Kidney epithelial cell (primary cell): ENCODE measurements around the gene WNT10A. TPM values are rescaled to one million over a fixed set of nuclear protein-coding genes. Genes with fewer than 3 reads are reported as not detected.

Source experiments
- DNase-seq: peaks from one replicate; pipeline ENCODE4 v3.0.0-alpha.2; 2010; ENCODE audit warnings: low read depth
- H3K27me3 ChIP-seq: 2 replicates; pipeline ENCODE4 v1.6.0; 2011; ENCODE audit warnings: low read length; ENCODE audit not compliant: control insufficient read depth, insufficient read depth
- H3K36me3 ChIP-seq: 2 replicates; pipeline ENCODE4 v1.5.1; 2011; ENCODE audit warnings: low read length; ENCODE audit not compliant: control insufficient read depth, insufficient read depth
- H3K4me3 ChIP-seq: 2 replicates; pipeline ENCODE4 v1.5.1; 2011; ENCODE audit warnings: low read depth, mild to moderate bottlenecking, control low read depth, low read length
- CTCF ChIP-seq: IDR thresholded peaks from 2 replicates; pipeline ENCODE4 v1.5.1; 2011; ENCODE audit warnings: mild to moderate bottlenecking, moderate library complexity, low read length, control low read depth, inconsistent platforms; ENCODE audit not compliant: insufficient read depth, poor library complexity, severe bottlenecking
- total RNA-seq: library from RNA; depleted of rRNA; stranded (reverse); fragments of >200 nt; gene quantifications from 2 replicates; pipeline ENCODE4 v1.2.3, GENCODE V29; 2015

Gene WNT10A
- total RNA-seq, 1 donor from 2014 or later = 7.1 TPM

- no peak for TF ChIP-seq CTCF
- Histone ChIP-seq H3K36me3 (no peaks in the 10 kb centered on the region), H3K4me3 (no peak overlapping the region), H3K27me3 (peaks cover 12% of the 10 kb centered on the region)
- no peak for DNase-seq
These were observed 18.5 kb downstream of the WNT10A start for GRCh38 chr2:218899147-218899546.

GRCh38 chr2:218902427-218902826 is 21.8 kb downstream of the WNT10A start:
- peaks cover 12% of the 10 kb centered on the region for H3K27me3 ChIP-seq
- H3K36me3 ChIP-seq = no peaks in the 10 kb centered on the region
- TF ChIP-seq CTCF = no peak
- DNase-seq = no peak
- no peak overlapping the region for H3K4me3 ChIP-seq

- DNase-seq = no peak
- TF ChIP-seq CTCF = no peak
- Histone ChIP-seq H3K27me3 (peaks cover 4% of the 10 kb centered on the region), H3K36me3 (no peaks in the 10 kb centered on the region), H3K4me3 (no peak overlapping the region)
These were observed 23.5 kb downstream of the WNT10A start for GRCh38 chr2:218904176-218904575.

- no peak for TF ChIP-seq CTCF
- no peaks in the 10 kb centered on the region for H3K27me3 ChIP-seq
- H3K4me3 ChIP-seq = peak overlapping the region; percentile 56
- no peaks in the 10 kb centered on the region for H3K36me3 ChIP-seq
- DNase-seq = peak; percentile 81
These were observed 28.3 kb downstream of the WNT10A start for GRCh38 chr2:218908721-218909619.

- no peak for DNase-seq
- Histone ChIP-seq H3K36me3 (no peaks in the 10 kb centered on the region), H3K27me3 (no peaks in the 10 kb centered on the region), H3K4me3 (no peak overlapping the region)
- TF ChIP-seq CTCF = no peak
These were observed 30.1 kb downstream of the WNT10A start for GRCh38 chr2:218910741-218911140.
